Measurements from ENCODE around the gene AACS. TPM values are rescaled to one million over a fixed set of nuclear protein-coding genes. Genes with fewer than 3 reads are reported as not detected.
A peak's percentile ranks its signal among the peaks of the same experiment; 100 is the strongest.

AACS gene
- polyA plus RNA-seq, 1 donor from 2014 or later = 33.2 TPM

DNA sequence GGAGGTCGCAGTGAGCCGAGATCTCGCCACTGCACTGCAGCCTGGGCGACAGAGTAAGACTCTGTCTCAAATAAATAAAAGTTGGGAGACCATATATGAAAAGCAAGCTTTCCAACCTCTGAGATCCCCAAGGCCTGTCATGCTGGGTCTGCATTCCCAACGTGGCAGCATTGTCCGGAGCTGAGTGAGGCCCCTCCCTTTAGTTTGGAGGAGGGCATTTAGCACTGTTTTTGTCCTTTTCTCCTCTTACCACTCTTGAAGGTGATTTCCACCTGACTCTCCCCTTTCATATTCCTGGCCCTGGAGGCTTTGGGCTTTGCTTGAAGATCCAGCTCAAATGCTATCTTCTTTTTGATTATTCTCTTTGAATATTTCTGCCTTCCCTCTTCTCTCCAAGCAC is 3.2 kb downstream of the AACS start:
- no peaks in the 10 kb centered on the region for H3K9me2 ChIP-seq (ENCODE audit: insufficient read depth, low read length)
- H3K9me3 ChIP-seq (ENCODE audit: low read length) = no peaks in the 10 kb centered on the region
- no peaks in the 10 kb centered on the region for H3K36me3 ChIP-seq (ENCODE audit: insufficient read depth, low read length)
- H4K20me1 ChIP-seq (ENCODE audit: insufficient read depth) = no peaks in the 10 kb centered on the region
- H3K9ac ChIP-seq (ENCODE audit: low read length) = no peak overlapping the region
- no peaks in the 10 kb centered on the region for H3F3A ChIP-seq (ENCODE audit: insufficient read depth, low read length, poor library complexity, severe bottlenecking)
- peaks cover 12% of the 10 kb centered on the region for H3K79me2 ChIP-seq (replicated peaks; ENCODE audit: insufficient read depth, low read length)
- H3K4me2 ChIP-seq (ENCODE audit: low read length) = no peak overlapping the region
- TF ChIP-seq EZH2 (IDR thresholded peaks at IDR 0.05; ENCODE audit: borderline replicate concordance, insufficient read depth, low read length, poor library complexity, severe bottlenecking) (no peak), TAF1 (IDR thresholded peaks at IDR 0.05; ENCODE audit: low read depth) (no peak), RAD21 (conservative IDR thresholded peaks at IDR 0.05) (no peak)
- TF ChIP-seq, protein P1, sequence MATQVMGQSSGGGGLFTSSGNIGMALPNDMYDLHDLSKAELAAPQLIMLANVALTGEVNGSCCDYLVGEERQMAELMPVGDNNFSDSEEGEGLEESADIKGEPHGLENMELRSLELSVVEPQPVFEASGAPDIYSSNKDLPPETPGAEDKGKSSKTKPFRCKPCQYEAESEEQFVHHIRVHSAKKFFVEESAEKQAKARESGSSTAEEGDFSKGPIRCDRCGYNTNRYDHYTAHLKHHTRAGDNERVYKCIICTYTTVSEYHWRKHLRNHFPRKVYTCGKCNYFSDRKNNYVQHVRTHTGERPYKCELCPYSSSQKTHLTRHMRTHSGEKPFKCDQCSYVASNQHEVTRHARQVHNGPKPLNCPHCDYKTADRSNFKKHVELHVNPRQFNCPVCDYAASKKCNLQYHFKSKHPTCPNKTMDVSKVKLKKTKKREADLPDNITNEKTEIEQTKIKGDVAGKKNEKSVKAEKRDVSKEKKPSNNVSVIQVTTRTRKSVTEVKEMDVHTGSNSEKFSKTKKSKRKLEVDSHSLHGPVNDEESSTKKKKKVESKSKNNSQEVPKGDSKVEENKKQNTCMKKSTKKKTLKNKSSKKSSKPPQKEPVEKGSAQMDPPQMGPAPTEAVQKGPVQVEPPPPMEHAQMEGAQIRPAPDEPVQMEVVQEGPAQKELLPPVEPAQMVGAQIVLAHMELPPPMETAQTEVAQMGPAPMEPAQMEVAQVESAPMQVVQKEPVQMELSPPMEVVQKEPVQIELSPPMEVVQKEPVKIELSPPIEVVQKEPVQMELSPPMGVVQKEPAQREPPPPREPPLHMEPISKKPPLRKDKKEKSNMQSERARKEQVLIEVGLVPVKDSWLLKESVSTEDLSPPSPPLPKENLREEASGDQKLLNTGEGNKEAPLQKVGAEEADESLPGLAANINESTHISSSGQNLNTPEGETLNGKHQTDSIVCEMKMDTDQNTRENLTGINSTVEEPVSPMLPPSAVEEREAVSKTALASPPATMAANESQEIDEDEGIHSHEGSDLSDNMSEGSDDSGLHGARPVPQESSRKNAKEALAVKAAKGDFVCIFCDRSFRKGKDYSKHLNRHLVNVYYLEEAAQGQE (IDR thresholded peaks at IDR 0.05; ENCODE audit: borderline replicate concordance) = no peak
- no peak overlapping the region for H3K4me3 ChIP-seq (ENCODE audit: low read length)
- H3K27me3 ChIP-seq (ENCODE audit: insufficient read depth, low read depth, low read length) = no peaks in the 10 kb centered on the region
- H2AFZ ChIP-seq (ENCODE audit: low read depth, low read length) = no peak overlapping the region
- no peak overlapping the region for H3K27ac ChIP-seq (ENCODE audit: low read length)

DNA sequence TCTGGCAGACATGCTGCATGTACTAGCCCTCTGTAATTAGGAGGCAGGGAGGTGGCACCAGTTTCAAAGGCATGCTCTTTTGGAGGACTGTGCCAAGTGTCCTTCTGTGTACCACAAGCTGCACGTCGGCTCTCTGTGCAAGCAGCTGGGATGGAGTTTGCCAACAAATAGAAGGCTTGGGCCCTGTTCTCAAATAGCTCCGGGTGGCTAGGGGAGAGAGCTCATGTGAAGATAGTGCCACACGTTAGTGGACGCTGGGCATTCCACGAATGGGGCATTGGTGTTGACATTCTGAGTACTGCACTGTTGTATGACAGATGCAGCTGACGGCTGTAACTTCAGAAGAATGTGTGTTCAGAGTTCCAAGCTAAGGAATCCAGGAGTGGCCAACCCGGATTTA is 4.4 kb downstream of the AACS start:
- H3K9me3 ChIP-seq (ENCODE audit: low read length) = no peaks in the 10 kb centered on the region
- H3K27me3 ChIP-seq (ENCODE audit: insufficient read depth, low read depth, low read length) = no peaks in the 10 kb centered on the region
- H3K9ac ChIP-seq (ENCODE audit: low read length) = no peak overlapping the region
- TF ChIP-seq, protein P1 (IDR thresholded peaks at IDR 0.05; ENCODE audit: borderline replicate concordance) = no peak
- TF ChIP-seq MXI1 (conservative IDR thresholded peaks at IDR 0.05; ENCODE audit: poor library complexity, severe bottlenecking) (no peak), TAF1 (IDR thresholded peaks at IDR 0.05; ENCODE audit: low read depth) (no peak)
- no peak overlapping the region for H3K27ac ChIP-seq (ENCODE audit: low read length)
- H2AFZ ChIP-seq (ENCODE audit: low read depth, low read length) = no peak overlapping the region
- H3F3A ChIP-seq (ENCODE audit: insufficient read depth, low read length, poor library complexity, severe bottlenecking) = no peaks in the 10 kb centered on the region
- H3K36me3 ChIP-seq (ENCODE audit: insufficient read depth, low read length) = no peaks in the 10 kb centered on the region
- H3K79me2 ChIP-seq (replicated peaks; ENCODE audit: insufficient read depth, low read length) = peaks cover 12% of the 10 kb centered on the region
- no peak overlapping the region for H3K4me2 ChIP-seq (ENCODE audit: low read length)
- H4K20me1 ChIP-seq (ENCODE audit: insufficient read depth) = no peaks in the 10 kb centered on the region
- H3K9me2 ChIP-seq (ENCODE audit: insufficient read depth, low read length) = no peaks in the 10 kb centered on the region
- H3K4me3 ChIP-seq (ENCODE audit: low read length) = no peak overlapping the region

DNA sequence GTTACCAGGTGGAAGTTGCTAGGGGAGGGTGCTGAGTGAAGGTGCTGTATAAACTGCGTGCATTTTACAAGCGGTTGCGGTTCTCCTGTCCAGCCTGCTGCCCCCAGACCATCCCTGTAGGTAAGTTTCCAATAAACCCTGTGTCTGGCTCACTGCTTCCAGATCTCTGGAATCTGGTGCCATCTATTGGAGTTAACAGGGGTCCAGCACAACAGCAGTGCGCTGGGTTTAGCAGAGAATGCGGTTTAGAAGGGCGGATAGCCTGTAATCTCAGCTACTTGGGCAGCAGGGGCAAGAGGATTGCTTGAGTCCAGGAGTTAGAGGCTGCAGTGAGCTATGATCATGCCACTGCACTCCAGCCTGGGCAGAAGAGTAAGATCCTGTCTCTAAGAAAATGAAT is 4.9 kb downstream of the AACS start:
- no peaks in the 10 kb centered on the region for H3F3A ChIP-seq (ENCODE audit: insufficient read depth, low read length, poor library complexity, severe bottlenecking)
- H3K9me3 ChIP-seq (ENCODE audit: low read length) = no peaks in the 10 kb centered on the region
- H3K4me2 ChIP-seq (ENCODE audit: low read length) = no peak overlapping the region
- H3K27ac ChIP-seq (ENCODE audit: low read length) = no peak overlapping the region
- TF ChIP-seq SMC3 (conservative IDR thresholded peaks at IDR 0.05; ENCODE audit: poor library complexity) (peak; percentile 53), MXI1 (conservative IDR thresholded peaks at IDR 0.05; ENCODE audit: poor library complexity, severe bottlenecking) (no peak), RAD21 (conservative IDR thresholded peaks at IDR 0.05) (peak; percentile 69), EP300 (conservative IDR thresholded peaks at IDR 0.05; ENCODE audit: poor library complexity, severe bottlenecking) (no peak)
- TF ChIP-seq, protein P2, sequence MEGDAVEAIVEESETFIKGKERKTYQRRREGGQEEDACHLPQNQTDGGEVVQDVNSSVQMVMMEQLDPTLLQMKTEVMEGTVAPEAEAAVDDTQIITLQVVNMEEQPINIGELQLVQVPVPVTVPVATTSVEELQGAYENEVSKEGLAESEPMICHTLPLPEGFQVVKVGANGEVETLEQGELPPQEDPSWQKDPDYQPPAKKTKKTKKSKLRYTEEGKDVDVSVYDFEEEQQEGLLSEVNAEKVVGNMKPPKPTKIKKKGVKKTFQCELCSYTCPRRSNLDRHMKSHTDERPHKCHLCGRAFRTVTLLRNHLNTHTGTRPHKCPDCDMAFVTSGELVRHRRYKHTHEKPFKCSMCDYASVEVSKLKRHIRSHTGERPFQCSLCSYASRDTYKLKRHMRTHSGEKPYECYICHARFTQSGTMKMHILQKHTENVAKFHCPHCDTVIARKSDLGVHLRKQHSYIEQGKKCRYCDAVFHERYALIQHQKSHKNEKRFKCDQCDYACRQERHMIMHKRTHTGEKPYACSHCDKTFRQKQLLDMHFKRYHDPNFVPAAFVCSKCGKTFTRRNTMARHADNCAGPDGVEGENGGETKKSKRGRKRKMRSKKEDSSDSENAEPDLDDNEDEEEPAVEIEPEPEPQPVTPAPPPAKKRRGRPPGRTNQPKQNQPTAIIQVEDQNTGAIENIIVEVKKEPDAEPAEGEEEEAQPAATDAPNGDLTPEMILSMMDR (IDR thresholded peaks at IDR 0.05; ENCODE audit: poor library complexity, severe bottlenecking) = peak; percentile 63
- no peaks in the 10 kb centered on the region for H4K20me1 ChIP-seq (ENCODE audit: insufficient read depth)
- H3K36me3 ChIP-seq (ENCODE audit: insufficient read depth, low read length) = no peaks in the 10 kb centered on the region
- H3K4me3 ChIP-seq (ENCODE audit: low read length) = no peak overlapping the region
- no peak overlapping the region for H2AFZ ChIP-seq (ENCODE audit: low read depth, low read length)
- H3K27me3 ChIP-seq (ENCODE audit: insufficient read depth, low read depth, low read length) = no peaks in the 10 kb centered on the region
- H3K9me2 ChIP-seq (ENCODE audit: insufficient read depth, low read length) = no peaks in the 10 kb centered on the region
- peaks cover 12% of the 10 kb centered on the region for H3K79me2 ChIP-seq (replicated peaks; ENCODE audit: insufficient read depth, low read length)
- H3K9ac ChIP-seq (ENCODE audit: low read length) = no peak overlapping the region
